GM10266 (cell line): ENCODE measurements around the gene HACD2.

ENCODE experiments used
- DNase-seq: peaks from one replicate; pipeline ENCODE4 v3.0.0; 2012; ENCODE audit errors: extremely low spot score
- TF ChIP-seq, protein P1 (sequence below): IDR thresholded peaks from 2 replicates; pipeline ENCODE4 v1.5.1; 2012; ENCODE audit warnings: mild to moderate bottlenecking, low read depth; ENCODE audit not compliant: control insufficient read depth, insufficient read depth; ENCODE audit errors: missing control alignments

HACD2 gene

GRCh38 chr3:123511084-123511483 lies 73.8 kb downstream of the HACD2 start:
- DNase-seq, result no peak
- TF ChIP-seq, protein P1, sequence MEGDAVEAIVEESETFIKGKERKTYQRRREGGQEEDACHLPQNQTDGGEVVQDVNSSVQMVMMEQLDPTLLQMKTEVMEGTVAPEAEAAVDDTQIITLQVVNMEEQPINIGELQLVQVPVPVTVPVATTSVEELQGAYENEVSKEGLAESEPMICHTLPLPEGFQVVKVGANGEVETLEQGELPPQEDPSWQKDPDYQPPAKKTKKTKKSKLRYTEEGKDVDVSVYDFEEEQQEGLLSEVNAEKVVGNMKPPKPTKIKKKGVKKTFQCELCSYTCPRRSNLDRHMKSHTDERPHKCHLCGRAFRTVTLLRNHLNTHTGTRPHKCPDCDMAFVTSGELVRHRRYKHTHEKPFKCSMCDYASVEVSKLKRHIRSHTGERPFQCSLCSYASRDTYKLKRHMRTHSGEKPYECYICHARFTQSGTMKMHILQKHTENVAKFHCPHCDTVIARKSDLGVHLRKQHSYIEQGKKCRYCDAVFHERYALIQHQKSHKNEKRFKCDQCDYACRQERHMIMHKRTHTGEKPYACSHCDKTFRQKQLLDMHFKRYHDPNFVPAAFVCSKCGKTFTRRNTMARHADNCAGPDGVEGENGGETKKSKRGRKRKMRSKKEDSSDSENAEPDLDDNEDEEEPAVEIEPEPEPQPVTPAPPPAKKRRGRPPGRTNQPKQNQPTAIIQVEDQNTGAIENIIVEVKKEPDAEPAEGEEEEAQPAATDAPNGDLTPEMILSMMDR, result no peak

DNA sequence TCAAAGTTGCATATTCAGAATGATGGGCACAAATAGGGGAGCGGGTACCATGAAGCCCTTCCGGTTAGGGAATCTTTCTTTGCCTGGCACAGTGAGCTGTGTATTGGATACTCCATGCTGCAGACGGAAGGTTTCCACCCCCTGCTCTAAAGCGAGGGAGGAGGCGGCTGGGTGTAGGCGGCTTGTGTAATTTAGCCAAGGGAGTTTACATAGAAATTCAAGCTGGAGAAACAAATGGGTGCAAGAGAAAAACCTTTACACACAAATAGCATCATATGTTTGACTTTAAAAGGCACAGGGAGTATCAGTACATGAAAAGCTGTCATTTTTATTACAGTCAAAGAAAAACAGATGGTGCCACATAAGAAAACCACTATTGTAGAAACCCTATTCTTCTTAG lies 76.7 kb downstream of the HACD2 start:
- no peak for DNase-seq
- TF ChIP-seq, protein P1, result no peak

- TF ChIP-seq, protein P1, result no peak
- DNase-seq, result no peak
Measured at GRCh38 chr3:123505820-123506219, 79.0 kb downstream of the HACD2 start.

- DNase-seq, result no peak
- TF ChIP-seq, protein P1, result no peak
Measured at GRCh38 chr3:123503203-123503602, 81.7 kb downstream of the HACD2 start.

DNA sequence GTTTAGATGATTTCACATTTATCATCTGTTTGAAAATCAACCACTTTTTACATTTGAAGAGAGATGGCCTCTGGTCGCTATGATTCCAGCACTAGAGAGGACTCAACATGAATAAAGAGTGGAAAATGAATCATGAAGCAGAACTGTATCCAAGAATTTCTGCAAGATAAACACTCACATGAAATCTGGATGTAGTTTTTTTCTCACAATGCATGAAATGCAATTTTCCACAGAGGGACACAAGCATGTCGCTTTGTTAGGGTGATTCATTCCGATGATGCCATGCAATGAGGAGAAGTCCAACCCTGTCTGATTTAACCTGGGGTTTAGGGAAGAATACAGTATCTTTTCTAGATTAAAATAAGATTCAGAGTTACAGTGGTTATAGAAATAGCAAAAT lies 85.5 kb downstream of the HACD2 start:
- DNase-seq, result no peak
- TF ChIP-seq, protein P1, result no peak

- no peak for DNase-seq
- TF ChIP-seq, protein P1, result no peak
Measured at GRCh38 chr3:123498761-123499160, 86.1 kb downstream of the HACD2 start.

DNA sequence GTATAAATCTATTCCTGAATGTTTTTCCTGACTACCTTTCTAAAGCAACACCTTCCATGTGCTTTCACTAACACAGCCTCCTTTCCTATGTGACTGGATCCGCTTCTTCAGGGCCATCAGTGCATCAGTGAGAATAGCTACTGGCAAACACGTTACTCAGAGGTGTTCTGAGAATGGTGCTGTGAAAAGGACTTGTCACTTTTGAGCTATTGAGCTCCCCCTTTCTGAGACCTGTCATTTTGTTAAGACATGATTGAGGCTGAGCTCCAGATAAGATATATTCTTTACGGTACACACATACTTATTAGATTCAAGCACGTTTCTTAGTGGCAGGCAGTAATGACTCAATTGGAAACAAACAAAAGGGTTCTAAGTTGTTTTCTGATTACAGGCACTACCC lies 90.9 kb downstream of the HACD2 start:
- TF ChIP-seq, protein P1, result no peak
- no peak for DNase-seq
